Sigmoid colon (tissue), 4 donors: ENCODE results near the gene KMT2C.

ENCODE experiments used
- EP300 ChIP-seq, 4 donors: sonication (generic); formaldehyde crosslinking; IDR thresholded peaks; one replicate each; pipeline ENCODE4 v1.6.1; 2017; ENCODE audit warnings: antibody characterized with exemption in 4 of 4
- POLR2A ChIP-seq, 2 donors: fragments of 450-650 bp; IDR thresholded peaks; one replicate each; pipeline ENCODE4 v1.6.1; 2016; ENCODE audit warnings: antibody characterized with exemption in 2 of 2, mild to moderate bottlenecking in 2 of 2, moderate library complexity in 2 of 2
- POLR2AphosphoS5 ChIP-seq, 4 donors: sonication (generic); formaldehyde crosslinking; IDR thresholded peaks; one replicate each; pipeline ENCODE4 v1.6.1; 2017; ENCODE audit warnings: antibody characterized with exemption in 4 of 4
- TF ChIP-seq, protein P1 (sequence below), 4 experiments: fragments of 450-650 bp in 3 of 4; fragments of 200-600 bp in 1 of 4; IDR thresholded peaks; one replicate each; pipeline ENCODE4 v1.5.1; 2016 to 2019; ENCODE audit warnings: antibody characterized with exemption in 4 of 4, mild to moderate bottlenecking in 3 of 4, moderate library complexity in 2 of 4

DNA sequence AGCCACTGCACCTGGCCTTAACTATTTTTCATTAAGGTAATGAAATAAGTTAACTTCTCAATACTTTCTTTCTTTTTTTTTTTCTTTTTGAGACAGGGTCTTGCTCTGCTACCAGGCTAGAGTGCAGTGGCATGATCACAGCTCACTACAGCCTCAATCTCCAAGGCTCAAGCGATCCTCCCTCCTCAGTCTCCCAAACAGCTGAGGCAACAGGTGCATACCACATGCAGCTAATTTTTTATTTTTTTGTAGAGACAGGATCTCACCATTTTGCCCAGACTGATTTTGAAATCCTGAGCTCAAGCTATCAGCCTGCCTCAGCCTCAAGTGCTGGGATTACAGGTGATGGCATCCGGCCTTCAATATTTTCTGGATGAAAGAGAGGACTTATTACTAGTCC, 21.0 kb downstream of the KMT2C start:
- TF ChIP-seq, protein P1, sequence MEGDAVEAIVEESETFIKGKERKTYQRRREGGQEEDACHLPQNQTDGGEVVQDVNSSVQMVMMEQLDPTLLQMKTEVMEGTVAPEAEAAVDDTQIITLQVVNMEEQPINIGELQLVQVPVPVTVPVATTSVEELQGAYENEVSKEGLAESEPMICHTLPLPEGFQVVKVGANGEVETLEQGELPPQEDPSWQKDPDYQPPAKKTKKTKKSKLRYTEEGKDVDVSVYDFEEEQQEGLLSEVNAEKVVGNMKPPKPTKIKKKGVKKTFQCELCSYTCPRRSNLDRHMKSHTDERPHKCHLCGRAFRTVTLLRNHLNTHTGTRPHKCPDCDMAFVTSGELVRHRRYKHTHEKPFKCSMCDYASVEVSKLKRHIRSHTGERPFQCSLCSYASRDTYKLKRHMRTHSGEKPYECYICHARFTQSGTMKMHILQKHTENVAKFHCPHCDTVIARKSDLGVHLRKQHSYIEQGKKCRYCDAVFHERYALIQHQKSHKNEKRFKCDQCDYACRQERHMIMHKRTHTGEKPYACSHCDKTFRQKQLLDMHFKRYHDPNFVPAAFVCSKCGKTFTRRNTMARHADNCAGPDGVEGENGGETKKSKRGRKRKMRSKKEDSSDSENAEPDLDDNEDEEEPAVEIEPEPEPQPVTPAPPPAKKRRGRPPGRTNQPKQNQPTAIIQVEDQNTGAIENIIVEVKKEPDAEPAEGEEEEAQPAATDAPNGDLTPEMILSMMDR (IDR thresholded peaks at IDR 0.05) = no peak
- TF ChIP-seq POLR2AphosphoS5 (IDR thresholded peaks at IDR 0.05) (no peak), EP300 (IDR thresholded peaks at IDR 0.05) (no peak), POLR2A (IDR thresholded peaks at IDR 0.05) (no peak)
